ENCODE results near the gene CAPN10. TPM values are rescaled to one million over a fixed set of nuclear protein-coding genes. Genes with fewer than 3 reads are reported as not detected.

CAPN10 gene
- total and polyA plus RNA-seq, 2 donors (not counting 3 experiments of a cell fraction or from before 2014, with no cell fraction given): 25.2 to 39.9 TPM

- Histone ChIP-seq H3K4me2 (ENCODE audit: insufficient read depth, low read length) (no peak overlapping the region), H3K79me2 (ENCODE audit: control insufficient read depth, insufficient read depth, low read length) (peaks cover 20% of the 10 kb centered on the region), H2AFZ (ENCODE audit: low read depth, low read length) (no peak overlapping the region), H3K9me1 (replicated peaks; ENCODE audit: control insufficient read depth, extremely low read depth, insufficient read depth, low read length) (no peaks in the 10 kb centered on the region), H3K9ac (replicated peaks; ENCODE audit: extremely low read depth, insufficient read depth, low read length) (no peak overlapping the region), H3K36me3 (ENCODE audit: control insufficient read depth in 2 of 2, extremely low read depth in 1 of 2, insufficient read depth in 2 of 2, low read length in 2 of 2) (peaks cover 0 to 10% of the 10 kb centered on the region in 2 experiments), H3K9me3 (replicated peaks; ENCODE audit: control insufficient read depth, insufficient read depth, low read length) (no peaks in the 10 kb centered on the region), H3K4me1 (ENCODE audit: control insufficient read depth, extremely low read depth, insufficient read depth, low read length) (peaks cover 32% of the 10 kb centered on the region), H3K4me3 (replicated peaks in 1 of 3; ENCODE audit: insufficient read depth in 1 of 3, low read depth in 1 of 3, low read length in 3 of 3) (no peak overlapping the region), H3K27me3 (ENCODE audit: control insufficient read depth in 2 of 2, insufficient read depth in 2 of 2, low read length in 2 of 2) (no peaks in the 10 kb centered on the region), H3K27ac (ENCODE audit: insufficient read depth, low read depth, low read length) (no peak overlapping the region), H4K20me1 (replicated peaks; ENCODE audit: control insufficient read depth, extremely low read depth, insufficient read depth, low read length) (no peaks in the 10 kb centered on the region)
- dilution Hi-C loops (cut with MboI; ENCODE audit: extremely low pct_ligation_motif_present, low sequenced_read_pairs): no loop called here
- POLR2A ChIA-PET: interaction anchor here (1.9 kb wide), 1 partner anchor 16 kb away, joined by 7 read pairs; the partner anchor contains the start of gene CAPN10
- TF ChIP-seq EZH2 (IDR thresholded peaks at IDR 0.05; ENCODE audit: borderline replicate concordance, low read depth, low read length, severe bottlenecking) (no peak), FOS (IDR thresholded peaks at IDR 0.05; ENCODE audit: borderline replicate concordance, insufficient read depth, low read length) (no peak), JUN (IDR thresholded peaks at IDR 0.05; ENCODE audit: borderline replicate concordance, insufficient read depth, insufficient read length, low read depth) (no peak), MAX (IDR thresholded peaks at IDR 0.05; ENCODE audit: insufficient read depth, insufficient read length) (no peak), POLR2AphosphoS5 (IDR thresholded peaks at IDR 0.05; ENCODE audit: insufficient read depth, low read depth, low read length) (no peak), CTCF (IDR thresholded peaks at IDR 0.05; ENCODE audit: extremely low read depth in 1 of 2, insufficient read depth in 1 of 2, low read depth in 1 of 2, low read length in 2 of 2) (no peak), GATA2 (IDR thresholded peaks at IDR 0.05; ENCODE audit: insufficient read depth, insufficient read length, low read depth, low read length) (no peak), MYC (IDR thresholded peaks at IDR 0.05; ENCODE audit: low read depth, low read length) (no peak), POLR2A (IDR thresholded peaks at IDR 0.05; ENCODE audit: low read depth, low read length) (no peak)
- intact Hi-C loops (cut with micrococcal nuclease): loop anchor here (2.0 to 10.0 kb wide), 4 partner anchors 133 to 647 kb away; partner anchors contain the start of genes GPC1 and SNED1
- FAIRE-seq: no peak
- CTCF ChIA-PET: no interaction called here
- no TSS peak for BruUV-seq (replicated peaks)
- DNase-seq (ENCODE audit: low read depth, low spot score): no peak
Observed at GRCh38 chr2:240569998-240570530, 16.5 kb upstream of the CAPN10 start.

All from endothelial cell of umbilical vein (primary cell).